ENCODE data around the gene GALNT9.
"Not testable (repeated sequence)": the region's sequence is repeated elsewhere in the genome, so short reads cannot be mapped to it uniquely, and the experiment has no call there.

GALNT9 gene

GRCh38 chr12:132238488-132238854, 90.9 kb downstream of the GALNT9 start:
- in situ Hi-C loops (cut with MboI; ENCODE audit: low sequenced_read_pairs): no loop called here

DNA sequence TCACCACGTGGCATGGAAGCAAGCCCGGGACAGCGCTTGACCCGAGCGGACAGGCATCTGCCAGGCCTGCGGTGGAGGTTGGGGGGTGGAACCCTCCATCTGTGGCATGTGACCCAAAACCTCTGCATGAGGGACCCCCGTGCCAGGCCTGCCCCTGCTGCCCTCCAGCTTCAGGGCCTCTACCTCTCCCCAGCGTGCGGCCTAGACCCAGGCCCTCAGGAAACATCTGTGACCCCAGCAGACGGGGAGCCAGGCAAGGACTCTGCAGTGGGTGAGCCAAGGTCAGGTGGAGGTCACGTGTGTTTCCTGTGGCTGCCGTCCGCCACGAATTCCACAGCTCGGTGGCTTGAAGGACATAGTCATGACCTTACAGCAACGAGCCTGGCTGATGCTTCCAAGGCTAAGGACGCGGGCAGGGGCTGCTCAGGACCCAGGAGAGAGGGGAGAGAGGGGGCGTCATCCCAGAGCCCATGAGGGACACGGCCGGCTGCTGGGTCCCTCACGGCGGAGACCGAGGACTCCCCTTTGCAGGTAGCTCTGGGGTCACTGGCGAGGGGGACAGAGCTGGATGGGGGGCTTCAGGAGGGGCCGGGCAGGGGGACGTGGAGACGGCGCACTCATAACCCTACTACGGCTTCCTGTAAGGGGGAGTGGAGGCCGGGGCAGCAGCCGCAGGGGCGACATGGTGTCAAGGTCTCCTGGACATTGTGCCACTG, 91.5 kb downstream of the GALNT9 start:
- in situ Hi-C loops (cut with MboI; ENCODE audit: low sequenced_read_pairs): no loop called here

- in situ Hi-C loops (cut with MboI; ENCODE audit: low sequenced_read_pairs): no loop called here
These were observed 92.2 kb downstream of the GALNT9 start for GRCh38 chr12:132236930-132237771.

GRCh38 chr12:132236129-132236929, 93.1 kb downstream of the GALNT9 start:
- in situ Hi-C loops (cut with MboI; ENCODE audit: low sequenced_read_pairs): no loop called here

- in situ Hi-C loops (cut with MboI; ENCODE audit: low sequenced_read_pairs): no loop called here
These were observed 94.1 kb downstream of the GALNT9 start for GRCh38 chr12:132235116-132235820.

DNA sequence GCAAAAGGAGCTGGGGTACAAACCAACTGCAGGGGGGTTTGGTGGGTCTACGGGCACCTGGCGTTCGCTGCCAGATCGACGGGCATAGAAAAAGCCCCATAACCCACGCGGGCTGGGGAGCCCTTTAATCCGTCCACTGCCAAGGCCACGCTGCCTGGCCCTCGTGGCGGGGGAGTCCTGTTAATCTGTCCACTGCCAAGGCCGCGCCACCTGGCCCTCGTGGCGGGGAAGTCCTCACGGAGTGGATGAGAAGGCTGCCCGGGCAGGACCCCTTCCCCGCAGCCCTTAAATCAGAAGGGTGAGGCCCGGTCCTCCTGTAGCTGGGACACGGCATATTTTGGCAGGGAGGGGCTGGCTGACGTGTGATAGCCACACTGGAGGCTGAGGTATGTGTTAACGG, 99.0 kb downstream of the GALNT9 start:
- in situ Hi-C loops (cut with MboI; ENCODE audit: low sequenced_read_pairs): no loop called here

- in situ Hi-C loops (cut with MboI; ENCODE audit: low sequenced_read_pairs): no loop called here
These were observed 99.5 kb downstream of the GALNT9 start for GRCh38 chr12:132229926-132230325.

DNA sequence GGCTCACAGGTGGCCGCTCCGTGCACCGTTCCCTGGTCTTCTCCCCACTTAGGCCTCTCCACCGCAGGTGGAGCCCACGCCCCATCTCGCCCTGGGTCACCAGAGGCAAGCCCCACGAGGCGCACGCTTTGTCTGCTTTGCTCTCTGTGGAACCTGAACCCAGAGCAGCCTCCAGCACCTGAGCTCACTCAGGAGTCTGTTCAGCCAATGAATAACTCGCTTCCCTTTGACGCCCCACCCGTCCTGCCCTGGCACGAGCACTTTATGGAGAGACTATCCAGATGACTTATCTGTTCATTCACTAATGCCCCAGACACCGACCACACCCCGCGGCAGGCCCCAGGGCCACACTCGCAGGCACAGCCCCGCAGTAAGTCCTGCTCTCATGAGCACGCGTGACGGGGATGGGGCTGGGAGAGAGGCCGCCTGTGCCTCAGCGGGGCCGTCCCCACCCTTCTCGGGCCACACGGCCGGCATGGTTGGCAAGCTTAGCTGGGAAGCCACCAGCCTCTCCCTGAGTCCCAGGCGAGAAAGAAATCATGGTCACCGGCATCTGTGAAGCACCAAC, 100.1 kb downstream of the GALNT9 start:
- in situ Hi-C loops (cut with MboI; ENCODE audit: low sequenced_read_pairs): no loop called here

- in situ Hi-C loops (cut with MboI; ENCODE audit: low sequenced_read_pairs): no loop called here
These were observed 100.8 kb downstream of the GALNT9 start for GRCh38 chr12:132228476-132229192.

DNA sequence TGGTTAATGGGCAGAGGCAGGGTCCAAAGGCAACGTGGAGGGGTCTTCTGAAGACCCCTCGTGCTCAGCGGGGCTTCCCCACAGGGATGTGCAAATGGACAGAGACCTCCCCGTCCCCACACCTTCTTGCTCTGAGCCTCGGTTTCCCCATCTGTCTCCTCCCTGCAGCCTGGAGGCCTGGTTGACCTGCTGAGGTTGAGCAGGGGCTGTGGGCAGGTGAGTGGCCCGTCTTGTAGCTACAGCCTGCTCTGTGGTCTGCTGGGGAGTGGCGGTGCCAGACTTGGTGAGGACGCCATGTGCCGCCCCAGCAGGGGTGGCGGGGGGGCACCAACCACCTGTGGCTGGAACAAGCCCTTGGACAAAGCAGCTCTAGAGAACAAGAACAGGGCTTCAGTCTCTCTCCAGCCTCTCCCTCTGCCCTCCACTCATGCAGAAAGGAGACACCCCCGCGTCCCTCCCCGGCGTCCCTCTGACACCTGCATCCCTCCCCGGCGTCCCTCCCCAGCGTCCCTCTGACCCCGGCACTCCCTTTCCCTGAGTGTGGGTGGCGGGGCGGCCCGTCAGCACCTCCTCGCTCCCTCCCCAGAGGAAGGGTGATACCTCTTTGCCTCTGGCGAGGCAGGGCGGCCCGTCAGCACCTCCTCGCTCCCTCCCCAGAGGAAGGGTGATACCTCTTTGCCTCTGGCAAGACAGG, 101.5 kb downstream of the GALNT9 start:
- in situ Hi-C loops (cut with MboI; ENCODE audit: low sequenced_read_pairs): no loop called here

DNA sequence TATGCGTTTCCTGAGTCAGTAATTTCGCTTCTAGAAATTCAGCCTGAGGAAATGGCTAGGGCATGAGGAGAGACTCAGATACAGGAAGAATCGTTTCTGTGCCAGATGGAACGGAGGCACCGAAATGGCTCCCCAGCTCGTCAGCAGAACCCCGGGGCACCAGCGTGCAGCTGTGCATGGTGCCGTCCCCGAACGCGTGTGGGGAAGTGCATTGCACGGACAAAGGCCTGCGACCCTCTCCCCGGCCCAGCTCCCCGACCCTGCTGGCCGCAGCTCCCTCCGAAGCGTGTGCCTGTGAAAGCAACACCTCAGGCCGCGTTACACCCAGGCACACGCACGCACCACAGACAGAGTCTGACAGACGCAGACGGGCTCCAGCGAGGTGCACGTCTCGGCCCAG, 102.3 kb downstream of the GALNT9 start:
- in situ Hi-C loops (cut with MboI; ENCODE audit: low sequenced_read_pairs): no loop called here

DNA sequence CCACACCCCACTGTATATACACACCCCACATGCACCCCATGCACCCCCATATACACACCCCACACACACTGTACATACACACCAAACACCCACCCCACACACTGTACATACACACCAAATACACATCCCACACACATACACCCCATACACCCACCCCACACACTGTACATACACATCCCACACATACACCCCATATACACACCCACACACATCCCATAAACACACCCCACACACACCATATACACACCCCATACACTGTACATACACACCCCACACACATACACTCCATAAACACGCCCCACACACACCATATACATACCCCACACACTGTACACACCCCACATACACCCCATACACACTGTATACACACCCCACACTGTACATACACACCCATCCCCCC, 102.8 kb downstream of the GALNT9 start:
- in situ Hi-C loops (cut with MboI; ENCODE audit: low sequenced_read_pairs): no loop called here

DNA sequence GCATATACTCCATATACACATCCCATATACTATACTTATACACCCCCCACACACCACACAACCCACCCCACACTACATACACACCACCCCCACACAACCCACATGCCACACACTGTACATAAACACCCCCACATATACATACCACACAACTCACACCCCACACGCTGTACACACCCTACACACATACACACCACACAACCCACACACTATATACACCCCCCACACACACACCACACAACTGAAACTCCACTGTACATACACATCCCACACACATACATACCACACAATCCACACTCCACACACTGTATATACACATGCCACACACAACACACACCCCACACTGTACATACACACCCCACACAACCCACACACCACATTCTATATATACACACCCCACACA, 104.2 kb downstream of the GALNT9 start:
- in situ Hi-C loops (cut with MboI; ENCODE audit: low sequenced_read_pairs): no loop called here

DNA sequence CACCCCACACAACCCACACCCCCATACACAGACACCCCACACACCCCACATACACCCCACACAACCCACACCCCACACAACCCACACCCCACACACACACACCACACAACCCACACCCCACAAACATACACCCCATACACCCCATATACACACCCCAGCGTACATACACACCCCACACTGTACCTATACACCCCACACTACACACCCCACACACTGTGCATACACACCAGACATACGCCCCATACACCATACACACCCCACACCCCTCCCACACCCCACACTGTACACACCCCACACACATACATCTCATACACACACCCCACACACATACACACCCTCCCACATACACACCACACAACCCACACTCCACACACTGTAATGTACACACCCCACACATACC, 104.9 kb downstream of the GALNT9 start:
- in situ Hi-C loops (cut with MboI; ENCODE audit: low sequenced_read_pairs): no loop called here

DNA sequence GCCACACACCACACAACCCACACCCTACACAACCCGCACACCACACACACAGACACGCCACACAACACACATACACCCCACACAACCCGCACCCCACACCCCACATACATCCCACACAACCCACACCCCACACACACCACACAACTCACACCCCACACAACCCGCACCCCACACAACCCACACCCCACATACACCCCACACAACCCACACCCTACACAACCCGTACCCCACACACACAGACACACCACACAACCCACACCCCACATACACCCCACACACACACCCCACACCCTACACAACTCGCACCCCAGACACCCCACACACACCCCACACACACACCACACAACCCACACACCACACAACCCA, 106.6 kb downstream of the GALNT9 start:
- in situ Hi-C loops (cut with MboI; ENCODE audit: low sequenced_read_pairs): no loop called here

DNA sequence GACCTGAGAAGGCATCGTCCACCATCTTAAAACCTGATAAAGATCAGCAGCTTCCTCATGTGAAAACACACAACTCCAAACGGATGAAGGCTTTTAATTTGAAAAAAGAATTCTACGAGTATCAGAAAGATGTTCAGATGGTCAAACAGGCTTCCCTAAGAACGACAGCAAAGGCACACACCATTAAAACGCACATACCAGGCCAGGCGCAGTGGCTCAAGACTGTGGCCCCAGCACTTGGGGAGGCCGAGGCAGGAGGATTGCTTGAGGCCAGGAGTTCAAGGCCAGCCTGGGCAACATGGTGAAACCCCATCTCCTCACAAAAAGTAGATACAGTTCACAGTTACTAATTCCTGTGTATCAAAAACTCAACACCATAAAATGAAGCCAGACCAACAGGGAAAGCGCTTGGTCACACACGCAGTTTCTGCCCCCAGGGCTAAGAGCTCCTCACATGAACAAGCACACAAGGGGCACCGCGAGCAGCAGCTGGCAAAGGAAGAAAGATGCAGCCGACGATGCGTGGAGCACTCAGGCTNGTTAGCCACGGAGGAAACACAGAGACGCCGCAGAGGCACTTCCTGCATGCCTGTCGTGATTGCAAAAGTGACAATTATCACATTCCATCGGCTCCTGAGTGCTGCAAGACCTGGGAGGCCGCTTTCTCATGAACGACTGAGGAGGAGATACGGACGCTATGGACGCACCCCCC, 107.1 kb downstream of the GALNT9 start:
- in situ Hi-C loops (cut with MboI; ENCODE audit: low sequenced_read_pairs): no loop called here

DNA sequence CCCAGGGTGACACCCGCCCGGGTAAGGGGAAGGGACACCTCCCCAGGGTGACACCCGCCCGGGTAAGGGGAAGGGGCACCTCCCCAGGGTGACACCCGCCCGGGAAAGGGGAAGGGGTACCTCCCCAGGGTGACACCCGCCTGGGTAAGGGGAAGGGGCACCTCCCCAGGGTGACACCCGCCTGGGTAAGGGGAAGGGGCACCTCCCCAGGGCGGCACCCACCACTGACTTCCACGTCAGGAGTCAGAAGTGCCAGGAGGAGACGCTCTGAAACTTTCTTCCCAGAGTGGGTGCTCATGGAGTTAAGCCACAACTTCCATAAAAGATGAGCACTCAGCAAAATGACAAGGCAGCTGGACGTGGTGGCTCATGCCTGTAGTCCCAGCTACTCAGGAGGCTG, 109.6 kb downstream of the GALNT9 start:
- in situ Hi-C loops (cut with MboI; ENCODE audit: low sequenced_read_pairs): not testable (repeated sequence)

GRCh38 chr12:132219323-132219722, 110.1 kb downstream of the GALNT9 start:
- in situ Hi-C loops (cut with MboI; ENCODE audit: low sequenced_read_pairs): no loop called here

DNA sequence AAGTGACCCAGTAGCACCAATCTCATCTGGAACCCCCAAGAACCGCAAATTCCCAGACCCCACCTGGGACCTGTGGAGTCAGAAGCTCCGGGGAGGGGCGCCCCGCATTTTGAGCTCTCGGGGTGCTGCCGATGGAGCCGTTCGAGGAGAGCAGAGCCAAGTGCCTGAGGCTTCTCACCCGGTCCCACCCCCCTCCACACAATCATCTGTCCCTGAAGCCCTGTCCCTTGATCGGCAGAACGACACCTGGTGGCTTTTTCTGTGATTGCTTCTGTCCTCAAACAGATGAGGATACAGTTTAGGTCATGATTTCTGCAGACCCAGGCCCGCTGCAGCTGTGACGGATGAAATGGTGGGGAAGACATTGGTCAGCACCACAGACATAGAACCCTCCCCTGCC, 110.5 kb downstream of the GALNT9 start:
- in situ Hi-C loops (cut with MboI; ENCODE audit: low sequenced_read_pairs): no loop called here

Measured in HL-60/S4 (cell line).